CD4-positive, alpha-beta T cell treated with Interleukin-15 for 1 hour (primary cell): ENCODE data around the gene OR10P1.

ENCODE experiments used
- DNase-seq: peaks from one replicate; pipeline ENCODE4 v3.0.0-alpha.2; 2020

Gene OR10P1

DNA sequence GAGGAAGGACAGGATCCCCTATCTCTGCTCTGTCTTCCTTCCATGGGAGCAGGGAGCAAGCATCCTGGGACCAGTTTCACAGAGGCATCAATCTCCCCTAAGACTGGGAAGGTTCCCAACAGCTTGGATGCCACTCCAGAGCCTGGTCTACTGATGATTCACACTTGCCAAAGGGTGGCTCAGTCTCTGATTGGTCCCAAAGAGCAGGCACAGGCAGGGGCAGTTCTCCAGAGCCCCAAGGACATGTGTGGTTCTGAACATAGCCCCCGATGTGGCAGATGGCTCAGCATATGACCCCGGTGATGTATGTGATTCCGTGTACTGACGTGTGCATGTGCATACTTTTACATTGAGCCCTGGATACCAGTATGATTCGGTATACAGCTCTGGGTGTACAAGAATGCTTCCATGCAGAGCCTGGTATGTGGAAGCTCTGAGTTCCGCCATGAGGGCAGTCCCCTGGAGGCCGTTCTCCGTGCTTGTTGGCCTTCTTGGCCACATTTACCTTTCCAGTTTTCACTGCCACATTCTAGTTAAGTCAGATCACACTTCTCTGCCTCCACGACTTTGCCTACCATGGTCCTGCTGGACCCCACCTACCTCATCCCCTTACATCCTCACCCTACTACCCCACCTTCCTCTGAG, 49.8 kb downstream of the OR10P1 start:
- no peak for DNase-seq
